HG03060 (cell line): Measurements from ENCODE around the gene MACO1.
A peak's percentile ranks its signal among the peaks of the same experiment; 100 is the strongest.
"Not testable (repeated sequence)": the region's sequence is repeated elsewhere in the genome, so short reads cannot be mapped to it uniquely, and the experiment has no call there.

Experiments
- ATAC-seq: cut with Tn5 transposase; IDR thresholded peaks from one replicate; pipeline ENCODE4 v1.9.1; 2021; ENCODE audit warnings: low read depth, moderate number of reproducible peaks; ENCODE audit not compliant: unreplicated experiment

MACO1 gene

DNA sequence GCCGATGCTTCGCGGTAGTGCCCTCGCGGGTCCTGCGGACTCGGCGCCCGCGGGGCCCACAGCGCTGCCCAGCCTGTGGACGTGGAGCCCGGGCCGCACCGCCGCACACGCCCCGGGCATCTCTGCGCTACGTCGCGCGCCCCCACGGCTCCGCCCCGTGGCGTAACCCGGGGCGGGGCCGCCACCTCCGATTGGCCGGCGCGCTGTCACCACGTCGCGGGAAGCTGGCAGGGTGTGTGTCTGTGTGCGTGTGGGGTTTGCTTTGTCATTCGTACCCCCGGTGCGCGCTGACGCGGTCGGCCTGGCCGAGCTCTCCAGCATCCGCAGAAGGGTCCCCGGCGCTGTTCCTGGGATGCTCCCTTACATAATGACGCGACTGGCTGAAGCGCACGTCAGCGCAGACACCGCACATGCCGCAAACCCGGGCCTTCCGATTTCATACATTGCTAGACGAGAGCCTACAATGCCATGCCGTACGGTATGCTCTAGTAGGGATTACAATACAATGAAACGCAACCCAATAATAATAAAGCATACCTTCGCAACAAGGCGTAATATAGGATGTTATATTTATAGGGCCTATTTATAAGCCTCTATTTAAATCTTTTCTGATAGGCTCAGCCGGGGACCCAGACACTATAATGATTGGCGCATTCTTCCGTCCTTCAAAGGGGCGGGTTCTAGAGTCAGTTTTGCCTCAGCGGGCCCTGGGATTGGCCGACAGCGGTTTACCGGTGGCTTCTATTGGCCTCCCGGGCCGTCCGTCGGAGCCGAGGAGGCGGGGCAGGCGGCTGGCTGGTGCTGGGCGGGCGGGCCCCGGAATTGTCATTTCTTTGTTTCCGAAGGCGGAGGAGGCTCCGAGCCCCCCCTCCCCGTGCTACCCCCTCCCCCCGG, at the start of gene MACO1:
Gene MACO1 (plus strand): TSS at position 825 of the 894 bp plus-strand sequence. CDS start 202 bp downstream, outside the sequence.
- ATAC-seq = peak; percentile 59

DNA sequence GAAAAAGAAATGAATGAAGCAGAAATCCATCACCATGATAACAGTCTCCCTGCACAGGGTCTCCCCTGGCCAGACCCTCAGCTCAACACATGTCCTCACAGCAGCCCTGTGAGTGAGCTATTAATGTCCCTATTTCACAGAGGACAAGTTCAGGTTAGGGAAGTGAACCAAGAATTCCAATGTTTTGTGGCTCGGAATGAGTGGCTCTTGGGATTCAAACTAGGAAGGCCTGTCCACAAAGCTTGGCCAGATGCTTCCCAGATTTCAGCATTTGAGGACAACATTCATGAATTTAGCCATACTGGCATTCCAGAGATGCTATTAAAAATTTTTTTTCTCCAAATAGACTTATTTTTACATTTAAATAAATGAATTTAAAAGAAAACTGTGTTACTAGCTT, 48.2 kb upstream of the MACO1 start:
- ATAC-seq = not testable (repeated sequence)

GRCh38 chr1:25383090-25383489, 47.6 kb upstream of the MACO1 start:
- not testable (repeated sequence) for ATAC-seq

GRCh38 chr1:25383875-25384274, 46.8 kb upstream of the MACO1 start:
- ATAC-seq = not testable (repeated sequence)

- ATAC-seq = not testable (repeated sequence)
Measured at GRCh38 chr1:25387096-25387495, 43.6 kb upstream of the MACO1 start.

- not testable (repeated sequence) for ATAC-seq
Measured at GRCh38 chr1:25388691-25389090, 42.0 kb upstream of the MACO1 start.

DNA sequence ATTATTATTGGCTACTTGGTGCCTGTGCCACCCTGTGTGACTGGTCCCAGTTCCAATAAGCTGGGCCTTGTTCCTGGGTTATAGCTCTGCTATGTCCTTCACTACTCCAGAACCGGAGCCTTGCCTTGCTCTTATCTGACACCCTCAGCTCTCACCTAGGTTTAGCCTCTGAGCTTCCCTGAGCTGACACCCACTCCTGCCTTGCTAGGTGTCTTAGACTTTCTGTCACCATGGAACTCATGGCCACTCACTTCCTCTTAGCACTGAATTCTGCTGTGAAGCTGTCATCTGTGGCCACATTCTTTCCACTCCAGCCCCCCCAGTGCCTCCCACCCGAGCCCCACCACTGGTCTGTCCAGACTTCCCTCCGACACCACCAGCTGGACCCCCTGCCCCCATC, 41.0 kb upstream of the MACO1 start:
- ATAC-seq = not testable (repeated sequence)

DNA sequence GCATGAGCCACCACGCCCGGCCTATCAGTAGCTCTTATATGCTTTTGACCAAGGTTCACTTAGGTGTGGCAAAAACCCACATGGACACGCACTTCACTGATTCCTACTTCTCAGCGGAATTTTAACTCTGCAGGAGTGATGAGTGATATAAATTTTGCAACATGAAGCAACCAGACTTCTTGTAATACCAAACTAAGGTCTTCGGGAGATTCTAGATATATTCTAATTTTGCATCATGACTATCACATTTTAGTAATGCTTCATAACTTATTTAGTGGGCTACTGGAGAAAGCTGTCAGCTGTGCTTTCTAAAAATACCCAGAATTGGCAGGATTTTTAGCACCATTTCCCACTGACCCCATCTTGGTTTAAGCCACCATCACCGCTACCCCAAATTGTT, 37.9 kb upstream of the MACO1 start:
- ATAC-seq = no peak

- ATAC-seq = not testable (repeated sequence)
Measured at GRCh38 chr1:25397549-25397948, 33.1 kb upstream of the MACO1 start.

DNA sequence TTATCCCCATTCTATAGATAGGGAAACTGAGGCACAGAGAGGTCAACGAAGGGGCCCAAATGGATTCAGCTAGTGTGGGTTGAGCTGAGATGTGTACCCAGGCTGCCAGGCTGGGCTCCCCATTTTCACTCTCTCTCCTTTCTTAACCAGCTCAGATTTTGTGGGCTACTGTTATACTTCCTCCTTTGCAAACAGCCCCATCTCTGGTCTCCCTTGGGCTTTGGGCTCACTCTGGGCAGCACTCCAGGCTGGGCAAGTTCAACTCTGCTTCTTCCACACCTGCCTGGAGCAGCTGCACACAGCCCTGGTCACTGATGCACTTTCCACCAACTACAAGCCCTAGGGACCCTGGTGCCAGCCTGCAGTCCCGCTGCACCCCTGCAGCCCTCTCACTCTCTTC, 32.6 kb upstream of the MACO1 start:
- ATAC-seq = not testable (repeated sequence)

- not testable (repeated sequence) for ATAC-seq
Measured at GRCh38 chr1:25402947-25403803, 27.5 kb upstream of the MACO1 start.

DNA sequence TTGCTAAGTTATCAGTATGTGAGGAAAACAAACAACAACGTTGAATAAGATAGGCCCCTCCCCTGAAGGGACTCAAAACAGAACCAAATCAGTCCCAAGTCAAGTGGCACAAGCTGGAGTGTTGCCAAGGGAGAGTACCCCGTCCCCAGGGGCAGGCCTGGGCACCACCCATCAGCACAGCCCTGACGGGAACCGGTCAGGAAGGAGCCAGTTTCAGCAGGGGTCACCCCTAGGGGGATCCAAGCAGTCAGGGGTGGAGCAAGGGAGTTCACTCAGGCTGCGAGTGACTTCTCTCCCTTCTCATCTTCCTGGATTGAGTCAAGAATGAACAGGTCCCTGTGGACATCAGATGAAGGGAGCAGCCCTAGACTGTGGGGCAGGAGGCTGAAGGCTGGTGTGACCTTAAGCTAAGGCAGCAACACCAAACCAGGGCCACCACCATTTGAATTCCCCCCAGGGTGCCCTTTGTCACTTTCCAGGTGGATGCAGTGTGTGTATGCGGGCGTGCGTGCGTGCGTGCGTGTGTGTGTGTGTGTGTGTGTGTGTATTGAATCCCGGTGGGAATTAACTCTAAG, 24.9 kb upstream of the MACO1 start:
- not testable (repeated sequence) for ATAC-seq

- not testable (repeated sequence) for ATAC-seq
Measured at GRCh38 chr1:25409641-25410427, 20.9 kb upstream of the MACO1 start.

GRCh38 chr1:25412872-25413623, 17.6 kb upstream of the MACO1 start:
- not testable (repeated sequence) for ATAC-seq

GRCh38 chr1:25414157-25414556, 16.5 kb upstream of the MACO1 start:
- ATAC-seq = not testable (repeated sequence)

DNA sequence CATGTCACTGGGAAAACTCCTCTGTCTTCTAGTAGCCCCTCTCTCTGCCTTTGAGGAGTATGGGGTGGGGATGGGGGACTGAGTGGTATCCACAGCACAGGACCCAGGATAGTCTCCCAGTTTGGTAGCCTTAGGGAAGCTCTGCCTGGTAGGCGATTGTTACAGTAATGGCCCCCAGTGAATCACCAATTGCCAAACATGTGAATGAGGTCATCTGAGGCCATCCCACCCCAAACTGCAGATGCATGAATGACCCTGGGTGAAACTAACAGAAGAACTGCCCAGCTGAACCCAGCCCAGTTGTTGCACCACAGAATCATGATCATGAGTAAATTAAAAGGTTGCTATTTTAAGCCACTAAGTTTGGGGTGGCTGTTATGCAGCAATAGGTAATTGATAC, 16.1 kb upstream of the MACO1 start:
- ATAC-seq = not testable (repeated sequence)

- not testable (repeated sequence) for ATAC-seq
Measured at GRCh38 chr1:25417280-25417679, 13.4 kb upstream of the MACO1 start.

DNA sequence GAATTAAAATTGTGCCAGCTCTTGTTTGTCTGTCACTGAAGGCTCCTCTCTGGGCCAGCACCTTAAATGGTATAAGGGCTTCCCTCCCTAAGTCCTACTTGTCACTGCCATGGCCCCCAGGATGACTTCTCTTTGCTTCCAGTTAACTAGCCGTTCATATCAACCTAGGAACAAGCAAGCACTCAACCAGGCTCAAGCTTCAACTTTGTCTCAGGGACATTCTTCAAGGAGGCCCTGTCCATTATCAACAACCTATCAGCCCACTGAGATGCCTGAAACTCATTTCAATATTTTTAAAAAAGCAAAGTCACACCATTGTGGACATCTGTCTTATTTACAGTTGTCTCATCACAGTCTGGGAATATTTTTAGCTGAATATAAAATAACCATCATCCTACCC, 11.4 kb upstream of the MACO1 start:
- ATAC-seq = not testable (repeated sequence)

DNA sequence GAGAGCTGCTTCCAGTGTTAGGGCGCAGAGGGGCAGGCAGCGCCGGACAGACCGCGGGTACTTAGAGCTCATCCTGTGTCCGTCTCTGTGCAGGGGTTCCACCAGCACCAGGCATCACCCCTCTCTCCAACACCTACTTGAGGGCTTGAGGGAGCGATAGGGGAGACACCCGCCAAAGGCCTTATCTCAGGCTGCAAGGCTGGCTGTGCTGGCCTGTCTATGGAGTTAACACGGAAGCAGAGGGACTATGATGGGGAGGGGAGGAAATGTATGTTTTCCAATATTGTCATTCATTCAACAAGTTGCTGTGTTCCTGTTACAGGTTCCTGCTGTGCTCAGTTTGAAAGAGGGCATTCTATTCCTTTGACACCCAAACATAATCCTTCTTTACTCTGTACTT, 10.0 kb upstream of the MACO1 start, which contains the start of gene RHCE:
Gene RHCE (minus strand): TSS at position 111 of the 400 bp plus-strand sequence. CDS start 39 bp downstream, at position 72.
- ATAC-seq = not testable (repeated sequence)
